AG10803 (cell line): ENCODE data around the gene CCDC9B.

Experiments used
- DNase-seq: peaks from one replicate; pipeline ENCODE4 v3.0.0; 2010; ENCODE audit warnings: low read depth
- H3K4me3 ChIP-seq: 2 replicates; pipeline ENCODE4 v1.5.1; 2011; ENCODE audit warnings: mild to moderate bottlenecking, low read length, control low read depth
- CTCF ChIP-seq: conservative IDR thresholded peaks from 2 replicates; pipeline ENCODE4 v1.5.1; 2011; ENCODE audit warnings: mild to moderate bottlenecking, low read length, control low read depth, inconsistent platforms

CCDC9B gene

GRCh38 chr15:40307421-40308211 lies 33.1 kb downstream of the CCDC9B start, which contains the start of gene PLCB2:
Gene PLCB2, minus strand, starts transcription at chr15:40307935. Its CDS starts 263 bp downstream, at chr15:40307672.
- peak; percentile 13 for TF ChIP-seq CTCF
- no peak for DNase-seq
- no peak within 1 kb of the TSS for H3K4me3 ChIP-seq

GRCh38 chr15:40306908-40307307 lies 33.8 kb downstream of the CCDC9B start:
- TF ChIP-seq CTCF, result no peak
- no peak for DNase-seq
- no peak overlapping the region for H3K4me3 ChIP-seq

- DNase-seq, result no peak
- no peak for TF ChIP-seq CTCF
- no peak overlapping the region for H3K4me3 ChIP-seq
Observed at GRCh38 chr15:40306371-40306770, 34.4 kb downstream of the CCDC9B start.

GRCh38 chr15:40305281-40305680 lies 35.5 kb downstream of the CCDC9B start:
- H3K4me3 ChIP-seq, result no peak overlapping the region
- no peak for DNase-seq
- no peak for TF ChIP-seq CTCF

- no peak for TF ChIP-seq CTCF
- no peak for DNase-seq
- no peak overlapping the region for H3K4me3 ChIP-seq
Observed at GRCh38 chr15:40303576-40303975, 37.2 kb downstream of the CCDC9B start.

- no peak for DNase-seq
- no peak for TF ChIP-seq CTCF
- no peak overlapping the region for H3K4me3 ChIP-seq
Observed at GRCh38 chr15:40302981-40303380, 37.8 kb downstream of the CCDC9B start.

GRCh38 chr15:40302288-40302886 lies 38.4 kb downstream of the CCDC9B start:
- TF ChIP-seq CTCF, result no peak
- no peak overlapping the region for H3K4me3 ChIP-seq
- DNase-seq, result no peak
